ENCODE data around the gene ITGB1BP2.
"Not testable (repeated sequence)": the region's sequence is repeated elsewhere in the genome, so short reads cannot be mapped to it uniquely, and the experiment has no call there.

Gene ITGB1BP2

GRCh38 chrX:71302461-71303213, 1.1 kb downstream of the ITGB1BP2 start:
- no peak for DNase-seq

- no peak for DNase-seq
Observed at GRCh38 chrX:71304561-71304960, 3.0 kb downstream of the ITGB1BP2 start.

- no peak for DNase-seq
Observed at GRCh38 chrX:71315917-71316316, 14.4 kb downstream of the ITGB1BP2 start.

GRCh38 chrX:71316959-71317358, 15.4 kb downstream of the ITGB1BP2 start:
- DNase-seq, result not testable (repeated sequence)

GRCh38 chrX:71320126-71320525, 18.6 kb downstream of the ITGB1BP2 start:
- DNase-seq, result no peak

GRCh38 chrX:71321731-71322130, 20.2 kb downstream of the ITGB1BP2 start:
- no peak for DNase-seq

GRCh38 chrX:71324452-71324851, 22.9 kb downstream of the ITGB1BP2 start:
- not testable (repeated sequence) for DNase-seq

- no peak for DNase-seq
Observed at GRCh38 chrX:71326394-71326793, 24.8 kb downstream of the ITGB1BP2 start.

GRCh38 chrX:71349151-71349665, 47.7 kb downstream of the ITGB1BP2 start:
- DNase-seq, result not testable (repeated sequence)

- not testable (repeated sequence) for DNase-seq
Observed at GRCh38 chrX:71349867-71350266, 48.3 kb downstream of the ITGB1BP2 start.

GRCh38 chrX:71352439-71352838, 50.9 kb downstream of the ITGB1BP2 start:
- not testable (repeated sequence) for DNase-seq

All from central memory CD4-positive, alpha-beta T cell (primary cell).